Inferior parietal cortex (tissue), 1 donor: ENCODE results near the gene SNRNP40.
A peak's percentile ranks its signal among the peaks of the same experiment; 100 is the strongest.

ENCODE experiments used
- DNase-seq: peaks from one replicate; pipeline ENCODE4 v3.0.0-alpha.2; 2016; ENCODE audit errors: extremely low spot score

Gene SNRNP40

DNA sequence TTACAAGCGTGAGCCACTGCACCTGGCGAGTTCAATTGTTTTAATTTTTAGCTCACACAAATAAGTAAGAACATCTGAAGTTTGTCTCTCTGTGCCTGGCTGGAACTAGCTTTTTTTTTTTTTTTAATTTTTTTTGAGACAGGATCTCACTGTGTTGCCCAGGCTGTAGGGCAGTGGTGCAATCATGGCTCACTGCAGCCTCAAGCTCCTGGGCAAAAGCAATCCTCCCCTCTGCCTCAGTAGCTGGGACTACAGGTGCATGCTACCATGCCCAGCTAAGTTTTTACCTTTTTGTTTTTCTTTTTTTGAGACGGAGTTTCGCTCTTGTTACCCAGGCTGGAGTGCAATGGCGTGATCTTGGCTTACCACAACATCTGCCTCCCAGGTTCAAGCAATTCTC is 64.8 kb downstream of the SNRNP40 start:
- DNase-seq, result no peak

DNA sequence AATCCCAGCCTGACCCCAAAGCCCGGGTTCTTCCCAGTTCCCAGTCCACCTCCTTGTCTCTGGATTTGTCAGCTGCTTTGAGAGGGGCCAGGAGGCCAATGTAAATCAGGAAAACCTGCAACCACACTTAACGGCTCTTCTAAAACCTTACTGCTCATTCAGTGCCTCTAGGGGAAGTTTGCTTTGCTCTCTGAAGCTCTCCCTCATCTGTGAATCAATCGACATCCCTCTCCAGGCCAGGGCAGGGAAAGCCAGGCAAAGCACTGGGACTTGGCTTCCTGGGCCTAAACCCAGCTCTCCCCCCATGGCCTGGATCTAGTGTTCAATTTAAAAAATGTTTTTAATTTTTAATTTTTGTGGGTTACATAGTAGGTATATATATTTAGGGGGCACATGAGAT is 66.2 kb downstream of the SNRNP40 start:
- no peak for DNase-seq

DNA sequence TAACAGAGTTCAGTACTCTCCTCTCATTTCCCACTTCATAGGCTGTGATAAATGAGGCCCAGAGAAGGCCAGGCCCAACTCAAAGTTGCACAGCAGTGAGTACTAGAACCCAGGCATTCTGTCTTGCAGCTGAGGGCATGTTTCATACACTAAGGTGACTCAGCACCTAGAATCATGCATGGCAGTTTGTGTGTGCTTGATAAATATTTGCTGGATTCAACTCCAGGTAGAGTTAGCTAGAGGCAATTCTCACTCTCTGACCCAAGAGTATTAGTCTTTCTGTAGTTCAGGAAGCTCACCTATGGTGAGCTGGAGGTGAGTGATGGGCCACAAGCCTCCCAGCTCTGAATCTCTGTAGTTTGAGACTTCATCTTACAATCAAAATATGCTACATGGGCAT is 67.6 kb downstream of the SNRNP40 start:
- no peak for DNase-seq

DNA sequence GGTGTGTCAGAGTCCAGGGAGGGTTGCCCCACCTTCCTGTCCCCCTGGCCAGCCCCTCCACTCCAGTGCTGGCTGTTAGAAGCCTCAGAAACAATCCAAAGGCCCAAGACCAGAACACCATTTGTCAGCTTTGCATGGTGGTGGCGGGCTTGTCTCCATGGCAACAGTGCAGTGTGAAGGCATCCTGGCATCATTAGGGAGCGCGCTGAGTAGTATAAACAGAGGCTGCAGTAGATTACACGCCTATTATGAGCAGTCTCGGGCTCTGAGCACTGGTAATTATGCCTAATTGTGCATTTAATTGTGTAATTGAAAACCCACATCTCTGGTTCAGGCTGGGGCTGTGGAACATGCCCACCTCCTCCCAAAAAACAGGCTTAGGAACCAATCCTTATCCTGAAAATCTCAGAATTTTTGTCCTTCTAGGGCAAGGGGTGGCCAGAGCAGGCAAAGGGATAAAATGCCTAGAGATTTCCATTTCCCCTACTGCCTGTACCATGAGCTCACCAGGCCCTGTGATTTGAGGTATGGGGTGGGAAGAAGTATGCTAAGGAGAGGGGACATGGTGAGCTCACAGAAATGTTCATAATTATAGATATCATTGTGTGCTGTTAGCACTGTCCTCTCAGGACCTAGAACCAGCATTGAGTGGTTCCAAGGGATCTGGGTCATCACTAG is 68.6 kb downstream of the SNRNP40 start:
- peak; percentile 68 for DNase-seq

DNA sequence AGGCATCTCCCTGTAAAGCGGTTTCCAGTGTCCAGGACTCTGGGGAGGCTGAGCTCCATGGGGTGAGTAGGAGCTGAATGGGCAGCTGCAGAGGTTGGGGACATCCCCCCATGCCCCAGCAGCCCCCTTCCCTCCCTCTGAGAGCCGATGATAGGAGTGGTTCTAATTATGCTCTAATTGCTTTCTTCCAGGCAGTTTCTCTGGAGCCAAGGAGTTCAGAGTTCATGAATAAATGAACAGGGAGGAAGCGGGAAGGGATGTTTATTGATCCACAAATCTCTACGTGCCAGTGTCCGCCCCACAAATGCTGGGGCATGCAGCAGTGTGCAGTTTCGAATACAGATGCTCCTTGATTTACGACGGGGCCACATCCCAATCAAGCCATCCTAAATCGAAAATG is 72.5 kb downstream of the SNRNP40 start:
- DNase-seq, result no peak

DNA sequence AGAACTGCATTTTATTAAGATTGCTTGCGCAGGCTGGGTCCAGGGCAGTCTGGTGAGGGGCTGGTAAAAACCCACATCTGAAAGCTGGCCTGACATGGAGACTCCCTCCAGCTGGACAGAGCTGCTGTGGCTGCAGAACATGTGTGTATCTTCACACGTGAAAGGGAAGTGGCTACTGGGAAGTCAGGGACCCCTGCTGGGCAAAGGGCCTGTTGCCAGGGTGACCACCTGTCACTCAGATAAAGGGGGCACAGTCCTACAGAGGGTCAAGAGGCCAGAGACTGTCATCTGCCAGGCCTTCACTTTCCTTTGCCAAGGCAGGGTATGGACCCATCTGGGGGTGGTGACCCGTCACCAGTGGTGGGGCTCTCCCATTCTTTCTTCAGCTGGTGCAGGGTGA is 74.4 kb downstream of the SNRNP40 start:
- DNase-seq, result no peak

DNA sequence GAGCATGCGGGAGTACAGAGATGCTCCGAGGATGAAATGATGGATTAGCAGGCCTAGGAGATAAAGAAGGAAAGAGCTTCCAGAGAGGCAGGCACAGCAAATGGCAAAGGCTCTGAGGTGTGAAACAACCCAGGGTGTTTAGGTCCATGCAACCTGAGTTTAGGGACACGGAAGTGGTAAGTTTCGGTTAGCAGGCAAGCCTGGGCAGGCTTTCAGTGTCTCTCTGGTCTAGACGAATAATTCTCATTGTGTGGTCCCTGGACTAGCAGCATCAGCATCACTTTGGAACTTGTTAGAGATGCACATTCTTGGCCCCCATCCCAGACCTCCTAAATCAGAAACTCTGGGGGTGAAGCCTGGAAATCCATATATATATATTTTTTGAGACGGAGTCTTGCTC is 75.5 kb downstream of the SNRNP40 start:
- DNase-seq, result no peak

DNA sequence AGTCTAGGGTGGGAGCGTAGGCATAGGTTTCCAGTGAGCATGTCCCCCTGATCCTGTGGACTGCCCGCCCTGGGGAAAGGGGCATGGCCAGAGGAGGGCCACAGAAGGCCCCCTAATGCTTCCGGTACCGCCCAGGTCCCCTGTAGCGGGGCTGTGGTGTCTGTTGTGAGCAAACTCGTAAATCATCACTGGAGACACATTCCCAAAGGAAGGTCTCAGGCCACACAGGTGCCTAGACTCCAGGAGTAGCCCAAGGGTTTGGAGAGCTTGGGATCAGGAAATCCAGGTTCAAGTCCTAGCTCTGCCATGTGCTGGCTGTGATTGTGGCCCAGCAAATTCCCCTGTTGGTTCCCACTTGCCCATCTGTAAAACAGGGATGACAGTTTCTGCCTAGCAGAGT is 77.1 kb downstream of the SNRNP40 start:
- DNase-seq, result no peak

DNA sequence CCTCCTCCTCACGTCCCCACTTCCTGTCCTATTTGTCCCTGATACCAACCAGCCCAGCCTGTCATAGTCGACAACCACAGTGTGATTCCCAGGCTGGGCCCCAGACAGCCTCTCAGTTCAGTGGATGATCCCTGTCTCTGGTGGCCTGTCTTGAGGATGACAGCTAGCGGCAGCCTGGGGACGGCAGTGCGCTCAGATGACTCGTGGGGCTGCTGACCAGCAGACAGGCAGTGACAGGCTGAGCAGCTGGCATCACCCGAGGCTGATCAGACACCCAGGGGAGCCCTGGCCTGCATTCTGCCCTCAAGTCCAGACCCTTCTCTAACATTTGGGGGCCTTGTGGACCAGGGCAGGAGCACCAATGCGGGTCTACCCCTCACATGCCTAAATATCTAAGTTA is 77.9 kb downstream of the SNRNP40 start:
- peak; percentile 53 for DNase-seq

DNA sequence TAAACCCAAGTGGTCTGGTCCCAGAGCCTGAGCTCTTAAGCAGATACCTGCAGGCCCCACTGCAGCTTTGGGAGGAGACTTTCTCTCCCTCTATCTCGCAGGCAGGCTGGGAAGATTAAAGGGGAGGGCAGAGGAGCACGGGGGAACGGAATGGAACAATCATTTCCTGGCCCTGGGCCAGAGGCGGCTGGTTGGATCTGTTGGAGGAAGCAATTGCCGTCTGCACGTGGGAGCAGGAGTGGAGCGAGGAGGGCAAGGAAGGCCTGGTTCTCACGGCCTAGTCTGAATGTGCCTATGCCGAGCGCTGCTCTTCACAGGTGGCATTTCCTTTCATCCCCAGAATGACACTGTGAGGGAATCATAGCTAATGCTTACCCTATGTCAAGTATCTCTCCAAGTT is 80.6 kb downstream of the SNRNP40 start:
- no peak for DNase-seq

DNA sequence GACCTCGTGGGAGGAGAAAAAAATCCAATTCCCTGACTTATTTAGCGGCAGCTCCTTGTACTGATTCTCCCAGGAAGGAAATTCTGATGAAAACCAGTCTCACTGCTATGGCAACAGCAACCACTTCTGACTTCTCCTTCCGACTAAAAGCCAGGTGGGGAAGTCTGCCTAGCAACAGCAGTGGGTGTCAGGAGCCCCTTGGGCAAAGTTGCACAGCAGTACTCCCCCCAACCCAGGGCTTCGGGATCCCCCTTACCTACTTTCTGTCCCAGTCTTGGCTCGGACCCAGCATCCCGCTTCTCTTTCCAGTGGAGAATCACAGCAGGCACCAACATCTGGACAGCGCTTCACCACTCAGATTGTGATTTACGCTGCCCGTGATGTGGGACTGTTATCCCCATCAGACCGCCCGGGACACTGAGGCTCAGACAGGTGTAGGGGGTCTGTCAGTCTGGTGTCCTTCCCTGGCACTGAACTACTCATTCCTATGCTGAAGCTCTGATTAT is 81.5 kb downstream of the SNRNP40 start:
- DNase-seq, result no peak

DNA sequence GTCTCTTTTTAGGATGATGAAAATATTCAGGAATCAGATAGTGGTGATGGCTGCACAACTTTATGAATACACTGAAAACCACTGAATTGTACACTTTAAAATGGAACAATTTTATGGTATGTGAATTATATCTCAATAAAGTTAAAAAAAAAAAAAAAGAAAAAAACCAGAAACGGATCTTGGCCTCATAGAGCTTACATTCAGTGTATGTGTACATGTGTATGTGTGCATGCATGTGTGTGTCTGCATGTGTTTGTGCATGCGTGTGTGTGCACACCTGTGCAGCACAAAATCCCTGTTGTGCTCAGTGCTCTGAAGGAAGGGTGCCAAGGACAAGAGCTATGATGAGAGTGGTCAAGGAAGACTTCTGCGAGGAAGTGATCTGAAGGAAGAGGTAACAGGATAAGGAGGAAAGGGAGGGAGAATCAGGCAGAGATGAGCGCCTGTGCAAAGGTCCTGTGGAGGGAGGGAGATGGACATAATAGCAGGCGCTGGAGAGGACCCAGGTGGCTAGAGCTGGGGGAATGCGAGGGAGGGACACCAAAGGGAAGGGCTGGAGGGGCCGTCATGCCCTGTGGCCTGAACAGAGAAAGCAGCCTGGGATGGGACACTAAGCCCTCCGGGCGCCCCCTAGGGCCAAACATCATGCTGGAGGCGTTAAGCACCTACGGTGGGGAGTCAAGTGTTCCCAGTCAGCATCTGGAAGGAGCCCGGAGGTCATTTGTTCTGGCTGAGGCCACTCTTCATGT is 82.1 kb downstream of the SNRNP40 start:
- no peak for DNase-seq
